ENCODE data around the gene KCMF1. TPM values are rescaled to one million over a fixed set of nuclear protein-coding genes. Genes with fewer than 3 reads are reported as not detected.

KCMF1 gene
- total and polyA plus RNA-seq, 10 of the 15 experiments (the other 5 are each of a cell fraction or from before 2014, with no cell fraction given) = 8.4 to 124 (median 43.0) TPM

DNA sequence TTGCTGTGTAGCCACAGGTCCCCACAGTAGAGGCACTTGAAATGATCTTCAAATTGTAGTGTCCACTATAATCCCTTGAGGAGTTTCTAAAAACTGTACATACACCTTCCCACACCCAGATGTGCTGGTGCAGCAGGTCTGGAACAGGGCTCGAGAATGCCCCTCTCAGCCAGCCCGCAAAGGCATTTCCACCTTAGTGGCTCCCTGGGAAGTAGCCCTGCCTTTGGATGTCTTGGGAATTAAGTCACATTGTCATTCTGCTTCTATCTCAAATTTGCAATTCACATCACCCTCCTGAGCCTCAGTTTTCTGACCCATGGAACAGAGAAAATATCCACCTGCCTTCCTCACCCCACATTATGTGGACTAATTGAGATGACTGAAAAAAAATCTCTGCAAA is 118.0 kb downstream of the KCMF1 start:
- WGBS (ENCODE audit: insufficient coverage, insufficient replicate concordance, low lambda C conversion rate, missing lambda C conversion rate) = 25% methylated on average over 2 of the region's 2 CpGs
- POLR2A ChIA-PET = no interaction called here
- peaks cover 2 to 5% of the 10 kb centered on the region in 2 experiments for H3K27me3 ChIP-seq (replicated peaks in 1 of 2; ENCODE audit: control insufficient read depth in 2 of 2, insufficient read depth in 2 of 2, low read length in 1 of 2)
- BruUV-seq (replicated peaks) = no TSS peak
- no peaks in the 10 kb centered on the region for H3K36me3 ChIP-seq (ENCODE audit: control insufficient read depth in 2 of 2, insufficient read depth in 2 of 2, low read length in 1 of 2)
- no peak overlapping the region for H2AFZ ChIP-seq (ENCODE audit: control insufficient read depth, low read depth, low read length)
- RAD21 ChIA-PET (ENCODE audit: unreplicated experiment) = no interaction called here
- FAIRE-seq (no peak), DNase-seq (ENCODE audit: low read depth, low spot score) (no peak), ATAC-seq (no peak)
- no peak overlapping the region for H3K4me2 ChIP-seq (ENCODE audit: control insufficient read depth, insufficient read depth)
- H4K20me1 ChIP-seq (ENCODE audit: control insufficient read depth, insufficient read depth) = no peaks in the 10 kb centered on the region
- H3K9ac ChIP-seq (ENCODE audit: control insufficient read depth, insufficient read depth, low read length) = no peak overlapping the region
- H3K79me2 ChIP-seq (ENCODE audit: control insufficient read depth, insufficient read depth, low read length) = no peaks in the 10 kb centered on the region
- CTCF ChIA-PET = interaction anchor here (0.8 to 1.0 kb wide), 2 partner anchors 10 to 196 kb away, joined by 3 to 4 read pairs; no protein-coding TSS in a partner anchor
- H3K4me3 ChIP-seq = no peak overlapping the region
- H3K9me3 ChIP-seq (replicated peaks; ENCODE audit: control insufficient read depth, insufficient read depth, low read length) = no peaks in the 10 kb centered on the region
- intact Hi-C loops (cut with micrococcal nuclease; ENCODE audit: unreplicated experiment) = no loop called here
- H3K27ac ChIP-seq (ENCODE audit: control insufficient read depth, insufficient read depth) = no peak overlapping the region
- SMC1A ChIA-PET (ENCODE audit: uncharacterized antibody, unreplicated experiment) = no interaction called here
- in situ Hi-C loops (cut with MboI) = no loop called here
- TF ChIP-seq, protein P1, sequence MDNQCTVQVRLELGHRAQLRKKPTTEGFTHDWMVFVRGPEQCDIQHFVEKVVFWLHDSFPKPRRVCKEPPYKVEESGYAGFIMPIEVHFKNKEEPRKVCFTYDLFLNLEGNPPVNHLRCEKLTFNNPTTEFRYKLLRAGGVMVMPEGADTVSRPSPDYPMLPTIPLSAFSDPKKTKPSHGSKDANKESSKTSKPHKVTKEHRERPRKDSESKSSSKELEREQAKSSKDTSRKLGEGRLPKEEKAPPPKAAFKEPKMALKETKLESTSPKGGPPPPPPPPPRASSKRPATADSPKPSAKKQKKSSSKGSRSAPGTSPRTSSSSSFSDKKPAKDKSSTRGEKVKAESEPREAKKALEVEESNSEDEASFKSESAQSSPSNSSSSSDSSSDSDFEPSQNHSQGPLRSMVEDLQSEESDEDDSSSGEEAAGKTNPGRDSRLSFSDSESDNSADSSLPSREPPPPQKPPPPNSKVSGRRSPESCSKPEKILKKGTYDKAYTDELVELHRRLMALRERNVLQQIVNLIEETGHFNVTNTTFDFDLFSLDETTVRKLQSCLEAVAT (IDR thresholded peaks at IDR 0.05) = no peak
- TF ChIP-seq NR2C1 (IDR thresholded peaks at IDR 0.05) (no peak), TCF12 (IDR thresholded peaks at IDR 0.05; ENCODE audit: low read depth, low read length) (no peak), EED (IDR thresholded peaks at IDR 0.05; ENCODE audit: low read depth) (no peak)
- no peaks in the 10 kb centered on the region for H3K4me1 ChIP-seq (ENCODE audit: control insufficient read depth, insufficient read depth, low read length)

DNA sequence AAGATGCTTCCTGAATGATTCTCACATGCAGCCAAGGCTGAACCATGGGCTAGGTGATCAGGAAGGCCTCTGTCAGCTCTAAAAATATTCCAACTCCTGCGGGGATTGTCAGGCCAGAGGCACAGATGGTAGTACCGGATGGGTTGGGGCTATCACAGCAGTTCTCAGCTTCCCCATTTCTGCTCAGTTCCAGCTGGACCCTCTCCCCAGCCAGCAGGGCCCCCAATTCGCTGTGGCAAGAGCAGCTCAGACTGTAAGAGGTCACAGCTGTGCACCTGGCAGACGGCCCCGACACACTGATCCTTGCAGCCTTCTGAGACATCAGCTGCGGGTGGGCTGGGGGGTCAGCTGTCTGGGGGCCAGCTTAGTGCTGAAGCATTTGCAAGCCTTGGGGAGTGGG is 118.6 kb downstream of the KCMF1 start:
- no peak overlapping the region for H3K4me2 ChIP-seq (ENCODE audit: control insufficient read depth, insufficient read depth)
- in situ Hi-C loops (cut with MboI) (no loop called here), intact Hi-C loops (cut with micrococcal nuclease; ENCODE audit: unreplicated experiment) (no loop called here)
- H3K27me3 ChIP-seq (replicated peaks in 1 of 2; ENCODE audit: control insufficient read depth in 2 of 2, insufficient read depth in 2 of 2, low read length in 1 of 2) = peaks cover 2 to 5% of the 10 kb centered on the region in 2 experiments
- no peak overlapping the region for H2AFZ ChIP-seq (ENCODE audit: control insufficient read depth, low read depth, low read length)
- RAD21 ChIA-PET (ENCODE audit: unreplicated experiment) = no interaction called here
- H3K4me1 ChIP-seq (ENCODE audit: control insufficient read depth, insufficient read depth, low read length) = no peaks in the 10 kb centered on the region
- H3K27ac ChIP-seq (ENCODE audit: control insufficient read depth, insufficient read depth) = no peak overlapping the region
- FAIRE-seq (no peak), DNase-seq (ENCODE audit: low read depth, low spot score) (no peak), ATAC-seq (no peak)
- BruUV-seq (replicated peaks) = no TSS peak
- WGBS (ENCODE audit: insufficient coverage, insufficient replicate concordance, low lambda C conversion rate, missing lambda C conversion rate) = 10% methylated on average over 6 of the region's 6 CpGs
- TF ChIP-seq NFIC (IDR thresholded peaks at IDR 0.05; ENCODE audit: low read depth, low read length) (no peak), RAD21 (IDR thresholded peaks at IDR 0.05; ENCODE audit: insufficient read depth, low read depth, low read length) (no peak)
- TF ChIP-seq, protein P2, sequence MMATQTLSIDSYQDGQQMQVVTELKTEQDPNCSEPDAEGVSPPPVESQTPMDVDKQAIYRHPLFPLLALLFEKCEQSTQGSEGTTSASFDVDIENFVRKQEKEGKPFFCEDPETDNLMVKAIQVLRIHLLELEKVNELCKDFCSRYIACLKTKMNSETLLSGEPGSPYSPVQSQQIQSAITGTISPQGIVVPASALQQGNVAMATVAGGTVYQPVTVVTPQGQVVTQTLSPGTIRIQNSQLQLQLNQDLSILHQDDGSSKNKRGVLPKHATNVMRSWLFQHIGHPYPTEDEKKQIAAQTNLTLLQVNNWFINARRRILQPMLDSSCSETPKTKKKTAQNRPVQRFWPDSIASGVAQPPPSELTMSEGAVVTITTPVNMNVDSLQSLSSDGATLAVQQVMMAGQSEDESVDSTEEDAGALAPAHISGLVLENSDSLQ (IDR thresholded peaks at IDR 0.05) = no peak
- TF ChIP-seq, protein P3, sequence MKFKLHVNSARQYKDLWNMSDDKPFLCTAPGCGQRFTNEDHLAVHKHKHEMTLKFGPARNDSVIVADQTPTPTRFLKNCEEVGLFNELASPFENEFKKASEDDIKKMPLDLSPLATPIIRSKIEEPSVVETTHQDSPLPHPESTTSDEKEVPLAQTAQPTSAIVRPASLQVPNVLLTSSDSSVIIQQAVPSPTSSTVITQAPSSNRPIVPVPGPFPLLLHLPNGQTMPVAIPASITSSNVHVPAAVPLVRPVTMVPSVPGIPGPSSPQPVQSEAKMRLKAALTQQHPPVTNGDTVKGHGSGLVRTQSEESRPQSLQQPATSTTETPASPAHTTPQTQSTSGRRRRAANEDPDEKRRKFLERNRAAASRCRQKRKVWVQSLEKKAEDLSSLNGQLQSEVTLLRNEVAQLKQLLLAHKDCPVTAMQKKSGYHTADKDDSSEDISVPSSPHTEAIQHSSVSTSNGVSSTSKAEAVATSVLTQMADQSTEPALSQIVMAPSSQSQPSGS (IDR thresholded peaks at IDR 0.05; ENCODE audit: low read length) = no peak
- TF ChIP-seq, protein P4, sequence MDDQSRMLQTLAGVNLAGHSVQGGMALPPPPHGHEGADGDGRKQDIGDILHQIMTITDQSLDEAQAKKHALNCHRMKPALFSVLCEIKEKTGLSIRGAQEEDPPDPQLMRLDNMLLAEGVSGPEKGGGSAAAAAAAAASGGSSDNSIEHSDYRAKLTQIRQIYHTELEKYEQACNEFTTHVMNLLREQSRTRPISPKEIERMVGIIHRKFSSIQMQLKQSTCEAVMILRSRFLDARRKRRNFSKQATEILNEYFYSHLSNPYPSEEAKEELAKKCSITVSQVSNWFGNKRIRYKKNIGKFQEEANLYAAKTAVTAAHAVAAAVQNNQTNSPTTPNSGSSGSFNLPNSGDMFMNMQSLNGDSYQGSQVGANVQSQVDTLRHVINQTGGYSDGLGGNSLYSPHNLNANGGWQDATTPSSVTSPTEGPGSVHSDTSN (IDR thresholded peaks at IDR 0.05; ENCODE audit: insufficient replicate concordance, low read depth, low read length) = no peak
- H3K79me2 ChIP-seq (ENCODE audit: control insufficient read depth, insufficient read depth, low read length) = no peaks in the 10 kb centered on the region
- no peak overlapping the region for H3K4me3 ChIP-seq
- no peaks in the 10 kb centered on the region for H3K9me3 ChIP-seq (replicated peaks; ENCODE audit: control insufficient read depth, insufficient read depth, low read length)
- no peaks in the 10 kb centered on the region for H3K36me3 ChIP-seq (ENCODE audit: control insufficient read depth in 2 of 2, insufficient read depth in 2 of 2, low read length in 1 of 2)
- CTCF ChIA-PET = interaction anchor here (1.0 kb wide), 1 partner anchor 196 kb away, joined by 4 read pairs; no protein-coding TSS in a partner anchor
- H4K20me1 ChIP-seq (ENCODE audit: control insufficient read depth, insufficient read depth) = no peaks in the 10 kb centered on the region
- POLR2A ChIA-PET = no interaction called here
- H3K9ac ChIP-seq (ENCODE audit: control insufficient read depth, insufficient read depth, low read length) = no peak overlapping the region
- SMC1A ChIA-PET (ENCODE audit: uncharacterized antibody, unreplicated experiment) = no interaction called here
